ENCODE data around the gene SH2D3A. TPM values are rescaled to one million over a fixed set of nuclear protein-coding genes. Genes with fewer than 3 reads are reported as not detected.
A peak's percentile ranks its signal among the peaks of the same experiment; 100 is the strongest.
"Not testable (repeated sequence)": the region's sequence is repeated elsewhere in the genome, so short reads cannot be mapped to it uniquely, and the experiment has no call there.

Gene SH2D3A
- total RNA-seq, 1 experiment from 2014 or later, result 0.34 TPM

DNA sequence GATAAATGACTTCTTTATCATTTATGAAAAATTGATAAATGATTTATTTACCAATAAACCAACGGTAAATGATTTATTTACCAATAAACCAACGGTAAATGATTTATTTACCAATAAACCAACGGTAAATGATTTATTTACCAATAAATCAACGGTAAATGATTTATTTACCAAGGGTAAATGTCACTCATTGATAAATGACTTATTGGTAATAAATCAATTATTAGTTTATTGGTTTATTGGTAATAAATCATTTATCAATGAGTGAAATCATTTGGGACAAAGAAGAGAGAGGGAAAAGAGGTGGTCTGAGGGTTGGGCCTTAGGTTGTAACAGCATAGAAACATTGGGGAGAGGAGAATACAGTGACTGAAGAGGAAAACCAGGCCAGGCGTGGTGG lies 26.7 kb upstream of the SH2D3A start:
- in situ Hi-C loops (cut with HindIII; ENCODE audit: low pct_unique_long_range_greater_than_20kb, low sequenced_read_pairs), result no loop called here
- no peak for DNase-seq (ENCODE audit: low read depth, low spot score)

DNA sequence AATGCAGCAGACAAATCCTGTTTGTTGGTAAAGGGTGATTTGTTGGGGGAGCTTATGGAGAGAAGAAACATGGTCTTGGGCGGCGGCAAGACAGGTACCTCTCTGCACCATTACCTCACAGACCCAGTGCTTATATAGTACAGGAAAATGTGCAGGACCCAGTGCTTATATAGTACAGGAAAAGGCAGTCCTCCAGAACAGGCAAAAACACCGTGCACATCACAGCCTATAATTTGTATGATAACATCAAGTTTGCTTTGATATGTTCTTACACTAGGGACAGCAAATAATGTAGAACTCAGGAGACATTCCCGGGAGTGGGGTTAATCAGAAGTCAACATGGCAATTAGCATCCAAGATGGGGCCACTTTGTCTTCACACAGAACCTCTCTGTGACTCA lies 26.2 kb upstream of the SH2D3A start:
- no peak for DNase-seq (ENCODE audit: low read depth, low spot score)
- in situ Hi-C loops (cut with HindIII; ENCODE audit: low pct_unique_long_range_greater_than_20kb, low sequenced_read_pairs), result no loop called here

DNA sequence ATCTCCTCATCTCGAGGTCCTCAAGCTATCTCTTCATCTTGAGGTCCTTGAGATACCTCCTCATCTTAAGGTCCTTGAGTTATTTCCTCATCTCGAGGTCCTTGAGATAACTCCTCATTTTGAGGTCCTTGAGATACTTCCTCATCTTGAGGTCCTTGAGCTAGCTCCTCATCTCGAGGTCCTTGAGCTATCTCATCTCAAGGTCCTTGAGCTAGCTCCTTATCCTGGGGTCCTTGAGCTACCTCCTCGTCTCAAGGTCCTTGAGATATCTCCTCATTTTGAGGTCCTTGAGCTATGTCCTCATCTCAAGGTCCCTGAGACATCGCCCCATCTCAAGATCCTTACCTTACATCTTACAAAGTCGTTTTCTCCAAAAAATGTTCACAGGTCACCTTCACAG lies 24.0 kb upstream of the SH2D3A start:
- DNase-seq (ENCODE audit: low read depth, low spot score), result no peak
- in situ Hi-C loops (cut with HindIII; ENCODE audit: low pct_unique_long_range_greater_than_20kb, low sequenced_read_pairs), result no loop called here

DNA sequence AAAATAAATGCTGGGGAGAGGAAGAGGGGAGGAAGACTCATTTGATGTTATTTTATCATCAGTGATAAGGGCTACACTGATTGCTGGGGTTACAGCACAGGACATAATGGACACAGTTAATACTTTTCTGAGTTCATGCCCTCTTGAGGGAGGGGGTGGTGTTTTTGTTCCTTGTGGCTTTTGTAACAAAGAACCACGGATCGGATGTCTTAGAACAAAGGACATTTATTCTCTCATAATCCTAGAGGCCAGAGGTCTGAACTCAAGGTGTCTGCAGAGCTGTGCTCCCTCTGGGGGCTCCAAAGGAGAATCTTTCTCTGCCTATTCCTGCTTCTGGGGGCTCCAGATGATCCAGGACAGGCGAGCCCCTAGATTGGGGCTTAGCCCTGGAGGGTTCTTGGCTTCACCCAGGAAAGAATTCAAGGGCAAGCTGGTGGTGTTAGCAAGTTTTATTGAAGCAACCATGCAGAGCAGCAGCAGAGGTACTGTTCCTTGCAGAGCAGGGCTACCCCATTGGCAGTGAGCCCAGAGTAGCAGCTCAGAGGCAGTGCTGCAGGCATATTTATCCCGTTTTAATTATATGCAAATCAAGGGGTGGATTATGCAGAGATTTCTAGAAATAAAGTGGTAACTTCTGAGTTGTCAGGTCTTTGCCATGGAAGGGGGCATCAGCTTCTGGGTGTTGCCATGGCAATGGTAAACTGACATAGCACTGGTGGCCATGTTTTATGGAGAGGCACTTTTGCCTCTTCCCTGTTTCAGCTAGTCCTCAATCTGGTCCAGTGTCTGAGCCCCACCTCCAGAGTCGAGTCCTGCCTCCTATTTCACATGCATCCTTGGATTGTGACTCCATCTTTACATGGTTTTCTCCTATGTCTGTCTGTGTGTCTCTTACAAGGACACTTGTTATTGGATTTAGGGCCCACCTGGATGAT lies 23.2 kb upstream of the SH2D3A start:
- no peak for DNase-seq (ENCODE audit: low read depth, low spot score)
- in situ Hi-C loops (cut with HindIII; ENCODE audit: low pct_unique_long_range_greater_than_20kb, low sequenced_read_pairs), result no loop called here

DNA sequence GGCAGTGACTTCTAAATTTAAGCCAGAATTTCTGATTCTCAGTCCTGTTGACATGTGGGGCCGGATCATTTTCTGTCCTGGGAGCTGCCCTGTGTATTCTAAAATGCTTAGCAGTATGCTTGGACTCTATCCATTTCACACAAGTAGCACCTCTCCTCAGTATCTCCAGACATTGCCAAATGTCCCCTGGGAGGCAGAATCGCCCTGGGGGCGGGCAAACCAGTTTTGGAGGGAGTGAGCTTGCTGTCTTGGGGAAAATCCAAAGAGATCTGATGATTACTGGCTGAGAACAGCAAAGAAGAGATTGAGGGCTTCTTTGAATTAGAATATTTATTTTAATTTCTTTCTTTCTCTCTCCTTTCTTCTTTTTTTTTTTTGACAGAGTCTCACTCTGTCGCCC lies 21.7 kb upstream of the SH2D3A start:
- in situ Hi-C loops (cut with HindIII; ENCODE audit: low pct_unique_long_range_greater_than_20kb, low sequenced_read_pairs), result no loop called here

DNA sequence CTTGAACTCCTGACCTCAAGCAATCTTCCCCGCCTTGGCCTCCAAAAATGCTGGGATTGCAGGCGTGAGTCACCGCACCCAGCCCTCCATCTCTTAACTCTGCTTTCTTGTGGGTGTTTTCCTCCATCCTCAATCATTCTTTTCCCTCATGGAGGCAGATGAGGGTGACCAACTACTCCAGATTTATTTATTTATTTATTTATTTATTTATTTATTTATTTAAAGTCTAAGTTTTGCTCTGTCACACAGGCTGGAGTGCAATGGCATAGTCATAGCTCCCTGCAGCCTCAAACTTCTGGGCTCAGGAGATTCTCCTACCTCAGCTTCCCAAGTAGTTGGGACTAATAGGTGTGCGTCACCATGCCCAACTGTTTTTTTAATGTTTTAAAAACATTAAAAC lies 20.2 kb upstream of the SH2D3A start:
- in situ Hi-C loops (cut with HindIII; ENCODE audit: low pct_unique_long_range_greater_than_20kb, low sequenced_read_pairs), result no loop called here
- DNase-seq (ENCODE audit: low read depth, low spot score), result no peak

More for the DNA sequence above, 21.7 kb upstream of the SH2D3A start:
- no peak for DNase-seq (ENCODE audit: low read depth, low spot score)

DNA sequence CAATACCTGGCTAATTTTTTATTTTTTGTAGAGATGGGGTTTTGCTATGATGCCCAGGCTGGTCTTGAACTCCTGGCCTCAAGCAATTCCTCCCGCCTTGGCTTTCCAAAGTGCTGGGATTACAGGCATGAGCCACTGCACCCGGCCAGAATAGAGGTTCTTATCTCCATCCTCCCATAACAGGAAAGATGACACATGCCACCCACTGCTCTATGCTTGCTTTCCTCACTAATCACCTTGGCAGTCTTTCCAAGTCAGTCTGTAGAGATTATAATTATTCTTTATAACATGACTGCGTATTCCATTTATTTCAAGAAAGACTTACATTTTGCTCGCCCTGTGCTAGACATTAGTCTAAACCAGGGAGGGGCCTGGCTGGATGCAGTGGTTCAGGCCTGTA lies 12.0 kb upstream of the SH2D3A start:
- in situ Hi-C loops (cut with HindIII; ENCODE audit: low pct_unique_long_range_greater_than_20kb, low sequenced_read_pairs), result no loop called here
- DNase-seq (ENCODE audit: low read depth, low spot score), result no peak

DNA sequence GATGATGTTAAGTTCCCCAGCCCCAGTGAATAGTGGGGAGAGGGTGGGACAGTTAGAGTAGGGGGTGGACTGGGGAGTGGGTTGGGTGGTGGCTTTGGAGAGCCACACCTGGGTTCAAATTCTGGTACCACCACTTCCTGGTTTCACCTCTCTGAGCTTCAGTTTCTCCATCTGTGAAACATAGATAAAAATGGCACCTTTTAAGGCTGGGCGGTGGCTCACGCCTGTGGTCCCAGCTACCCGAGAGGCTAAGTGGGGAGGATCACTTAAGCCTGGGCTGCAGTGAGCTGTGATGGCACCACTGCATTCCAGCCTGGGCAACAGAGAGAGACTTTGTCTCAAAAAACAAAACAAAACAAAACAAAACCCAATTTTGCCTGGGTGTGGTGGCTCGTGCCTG lies 11.2 kb upstream of the SH2D3A start:
- in situ Hi-C loops (cut with HindIII; ENCODE audit: low pct_unique_long_range_greater_than_20kb, low sequenced_read_pairs), result no loop called here
- DNase-seq (ENCODE audit: low read depth, low spot score), result no peak

DNA sequence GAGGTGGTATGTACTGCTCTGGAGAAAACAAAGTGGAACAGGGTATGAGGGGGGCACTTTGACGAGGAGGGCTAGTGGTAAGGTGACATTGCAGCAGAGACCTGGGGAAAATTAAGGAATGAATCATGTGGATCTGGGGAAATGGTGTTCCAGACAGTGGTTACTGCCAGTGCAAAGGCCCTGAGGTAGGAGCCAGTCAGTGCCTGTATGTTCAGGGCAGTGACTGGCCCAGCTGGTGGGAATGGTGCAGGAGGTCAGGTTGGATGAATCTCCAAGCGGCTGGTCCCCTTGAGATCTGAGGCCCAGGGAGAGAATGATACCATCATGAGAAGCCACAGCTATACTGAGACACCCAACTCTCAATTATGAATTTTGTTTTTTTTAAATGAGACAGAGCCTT lies 10.2 kb upstream of the SH2D3A start:
- no peak for DNase-seq (ENCODE audit: low read depth, low spot score)
- in situ Hi-C loops (cut with HindIII; ENCODE audit: low pct_unique_long_range_greater_than_20kb, low sequenced_read_pairs), result no loop called here

DNA sequence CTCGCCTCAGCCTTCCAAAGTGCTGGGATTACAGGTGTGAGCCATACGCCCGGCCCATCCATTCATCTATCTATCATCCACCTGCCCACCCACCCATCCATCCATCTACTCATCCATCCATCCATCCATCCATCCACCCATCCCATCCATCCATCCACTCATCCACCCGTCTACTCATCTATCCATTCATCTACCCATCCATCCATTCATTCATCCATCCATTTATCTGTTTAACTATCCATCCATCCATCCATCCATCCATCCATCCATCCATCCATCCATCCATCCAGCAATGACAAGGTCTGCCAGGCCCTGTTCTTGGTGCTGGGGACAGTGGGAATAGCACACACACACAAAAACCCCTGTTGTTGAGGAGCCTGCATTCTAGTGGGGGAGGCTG lies 9.8 kb upstream of the SH2D3A start:
- in situ Hi-C loops (cut with HindIII; ENCODE audit: low pct_unique_long_range_greater_than_20kb, low sequenced_read_pairs), result no loop called here
- DNase-seq (ENCODE audit: low read depth, low spot score), result no peak

DNA sequence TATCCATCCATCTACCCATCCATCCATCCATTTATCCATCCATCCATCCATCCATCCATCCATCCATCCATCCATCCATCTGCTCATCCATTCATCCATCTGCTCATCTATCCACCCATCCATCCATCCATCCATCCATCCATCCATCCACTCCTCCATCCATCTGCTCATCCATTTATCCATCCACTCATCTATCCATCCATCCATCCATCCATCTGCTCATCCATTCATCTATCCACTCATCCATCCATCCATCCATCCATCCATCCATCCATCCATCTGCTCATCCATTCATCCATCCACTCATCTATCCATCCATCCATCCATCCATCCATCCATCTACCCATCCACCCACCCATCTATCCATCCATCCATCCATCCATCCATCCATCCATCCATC lies 8.8 kb upstream of the SH2D3A start:
- DNase-seq (ENCODE audit: low read depth, low spot score); in situ Hi-C loops (cut with HindIII; ENCODE audit: low pct_unique_long_range_greater_than_20kb, low sequenced_read_pairs): not testable (repeated sequence)

DNA sequence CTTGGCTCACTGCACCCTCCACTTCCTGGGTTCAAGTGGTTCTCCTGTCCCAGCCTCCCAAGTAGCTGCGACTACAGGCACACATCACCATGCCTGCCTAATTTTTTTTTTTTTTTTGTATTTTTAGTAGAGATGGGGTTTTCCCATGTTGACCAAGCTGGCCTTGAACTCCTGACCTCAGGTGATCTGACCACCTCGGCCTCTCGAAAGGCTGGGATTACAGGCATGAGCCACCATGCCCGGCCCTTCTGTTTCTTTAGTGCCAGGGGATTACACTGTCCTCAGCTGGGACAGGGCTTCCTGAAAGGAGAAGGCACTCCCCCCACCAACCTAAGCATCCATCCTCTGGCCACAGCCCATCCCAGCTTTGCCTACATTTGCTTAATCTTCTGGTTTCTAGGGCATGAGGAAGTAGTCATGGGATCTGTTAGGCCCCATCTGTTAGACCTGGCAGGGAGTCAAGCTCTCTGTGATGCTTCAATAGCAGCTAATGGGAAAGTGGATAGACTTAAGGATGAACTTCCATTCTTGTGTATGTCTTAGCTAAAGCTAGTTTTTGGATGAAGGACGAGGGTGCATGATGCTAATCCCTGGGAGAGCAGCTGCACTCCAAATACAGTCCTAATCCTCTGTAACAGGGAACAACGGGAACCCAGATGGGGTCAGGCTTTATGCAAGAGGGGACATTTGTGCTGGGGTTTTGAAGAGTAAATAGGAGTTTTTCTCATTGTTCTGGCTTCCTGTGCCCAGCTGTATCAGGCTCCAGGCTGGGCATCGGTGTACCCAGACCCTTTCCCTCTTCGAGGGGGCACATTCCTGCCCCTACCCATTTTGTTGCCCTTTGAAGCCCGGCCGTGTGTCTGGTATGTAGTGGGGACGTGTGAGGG lies 7.8 kb upstream of the SH2D3A start:
- no peak for DNase-seq (ENCODE audit: low read depth, low spot score)
- in situ Hi-C loops (cut with HindIII; ENCODE audit: low pct_unique_long_range_greater_than_20kb, low sequenced_read_pairs), result no loop called here

DNA sequence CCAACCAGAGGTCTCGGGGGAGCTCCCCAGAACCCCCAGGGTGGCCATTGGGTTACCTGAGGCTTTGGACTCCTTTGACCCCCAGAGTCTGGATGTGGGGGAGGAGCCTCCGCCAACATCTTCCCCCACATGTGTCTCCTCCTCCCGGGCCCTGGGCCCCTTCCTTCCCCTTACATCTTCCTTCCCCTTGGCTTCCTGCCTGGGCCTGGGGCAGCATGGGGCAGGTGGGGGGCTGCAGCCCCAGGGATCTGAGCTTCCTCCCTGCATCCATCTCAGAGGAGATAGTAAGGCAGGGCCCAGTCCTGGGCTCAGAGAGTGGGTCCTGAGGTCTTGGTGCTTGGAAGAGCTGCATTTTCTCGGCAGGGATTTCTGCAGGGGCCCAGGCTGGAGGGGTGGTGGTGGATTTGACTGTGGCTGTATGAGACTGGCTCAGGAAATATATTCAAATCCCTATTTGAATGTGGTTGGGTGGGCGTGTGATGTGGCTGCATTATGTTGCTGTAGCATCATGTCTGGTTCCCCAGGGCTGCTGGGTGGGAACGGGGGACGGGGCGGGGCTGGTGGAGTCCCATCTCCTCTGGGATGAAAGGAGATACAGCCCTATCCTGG lies 6.2 kb upstream of the SH2D3A start:
- in situ Hi-C loops (cut with HindIII; ENCODE audit: low pct_unique_long_range_greater_than_20kb, low sequenced_read_pairs), result no loop called here
- no peak for DNase-seq (ENCODE audit: low read depth, low spot score)

DNA sequence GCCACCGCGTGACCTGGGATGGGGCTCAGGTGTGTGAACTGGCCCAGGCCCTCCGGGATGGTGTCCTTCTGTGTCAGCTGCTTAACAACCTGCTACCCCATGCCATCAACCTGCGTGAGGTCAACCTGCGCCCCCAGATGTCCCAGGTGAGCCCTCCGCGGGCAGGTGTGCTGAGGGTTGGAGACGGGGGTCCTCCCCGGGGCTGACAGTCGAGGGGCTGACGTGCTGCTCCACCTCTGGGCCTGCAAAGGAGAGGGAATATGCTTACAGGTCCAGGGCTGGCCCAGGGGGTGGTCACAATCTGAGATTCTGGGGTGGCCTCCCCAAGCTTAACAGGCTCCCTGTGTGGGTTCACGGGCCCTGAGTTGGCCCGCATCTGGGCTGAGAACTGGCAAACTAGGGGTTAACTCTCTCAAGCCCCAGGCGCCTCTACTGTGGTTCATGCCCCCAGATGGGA lies 5.7 kb upstream of the SH2D3A start:
- in situ Hi-C loops (cut with HindIII; ENCODE audit: low pct_unique_long_range_greater_than_20kb, low sequenced_read_pairs), result no loop called here
- no peak for DNase-seq (ENCODE audit: low read depth, low spot score)

DNA sequence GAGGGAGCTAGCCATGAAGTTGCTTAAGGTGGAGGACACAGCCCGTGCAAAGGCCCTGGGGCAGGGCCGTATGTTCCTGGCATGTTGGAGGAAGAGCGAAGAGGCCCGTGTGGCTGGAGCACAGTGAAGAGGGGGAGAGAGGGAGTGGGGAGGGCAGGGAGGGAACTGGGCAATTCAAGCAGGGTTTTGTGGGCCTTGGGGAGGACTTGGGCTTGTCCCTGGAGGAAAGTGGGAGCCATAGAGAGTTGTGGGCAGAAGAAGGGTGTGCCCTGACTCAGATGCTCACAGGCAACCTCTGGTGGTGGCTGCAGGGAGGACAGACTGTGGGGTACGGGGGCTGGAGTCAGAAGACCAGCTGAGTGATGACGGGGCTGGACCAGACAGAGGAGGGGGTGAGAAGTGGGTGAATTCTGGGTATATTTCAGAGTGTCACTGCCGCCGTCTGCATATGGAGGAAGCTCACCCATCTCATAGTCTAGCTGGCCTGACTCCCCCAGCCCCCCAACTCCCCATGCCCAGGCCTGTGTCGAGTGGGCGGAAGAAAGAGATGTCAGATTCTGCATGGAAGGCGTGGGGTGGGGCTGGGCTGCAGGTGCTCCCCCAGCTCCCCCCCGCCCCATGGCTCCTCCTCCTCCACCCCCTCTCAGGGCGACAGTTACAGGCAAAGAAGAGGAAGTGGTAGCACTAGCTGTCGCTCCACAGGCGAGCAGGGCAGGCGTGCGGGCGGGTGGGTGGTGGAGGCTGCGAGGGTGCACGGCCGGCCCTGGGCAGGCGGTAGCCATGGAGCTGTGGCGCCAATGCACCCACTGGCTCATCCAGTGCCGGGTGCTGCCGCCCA lies 5.0 kb upstream of the SH2D3A start, which contains the start of gene VAV1:
Gene VAV1 (plus strand): TSS at position 681 of the 838 bp plus-strand sequence. CDS start 100 bp downstream, at position 781.
- DNase-seq (ENCODE audit: low read depth, low spot score), result no peak
- in situ Hi-C loops (cut with HindIII; ENCODE audit: low pct_unique_long_range_greater_than_20kb, low sequenced_read_pairs), result no loop called here

DNA sequence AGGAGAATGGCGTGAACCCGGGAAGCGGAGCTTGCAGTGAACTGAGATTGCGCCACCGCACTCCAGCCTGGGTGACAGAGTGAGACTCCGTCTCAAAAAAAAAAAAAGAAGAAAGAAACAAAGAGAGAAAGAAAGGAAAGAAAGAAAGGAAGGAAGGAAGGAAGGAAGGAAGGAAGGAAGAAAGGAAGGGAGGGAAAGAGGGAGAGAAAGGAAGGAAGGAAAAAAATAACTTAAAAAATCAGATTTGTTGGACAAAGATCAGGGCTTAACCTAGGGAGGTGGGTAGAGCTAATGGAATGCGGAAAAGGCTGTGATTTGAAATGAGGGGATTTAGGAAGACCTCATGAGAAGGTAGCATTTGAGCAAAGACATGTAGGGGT lies 4.4 kb upstream of the SH2D3A start:
- in situ Hi-C loops (cut with HindIII; ENCODE audit: low pct_unique_long_range_greater_than_20kb, low sequenced_read_pairs); DNase-seq (ENCODE audit: low read depth, low spot score): not testable (repeated sequence)

DNA sequence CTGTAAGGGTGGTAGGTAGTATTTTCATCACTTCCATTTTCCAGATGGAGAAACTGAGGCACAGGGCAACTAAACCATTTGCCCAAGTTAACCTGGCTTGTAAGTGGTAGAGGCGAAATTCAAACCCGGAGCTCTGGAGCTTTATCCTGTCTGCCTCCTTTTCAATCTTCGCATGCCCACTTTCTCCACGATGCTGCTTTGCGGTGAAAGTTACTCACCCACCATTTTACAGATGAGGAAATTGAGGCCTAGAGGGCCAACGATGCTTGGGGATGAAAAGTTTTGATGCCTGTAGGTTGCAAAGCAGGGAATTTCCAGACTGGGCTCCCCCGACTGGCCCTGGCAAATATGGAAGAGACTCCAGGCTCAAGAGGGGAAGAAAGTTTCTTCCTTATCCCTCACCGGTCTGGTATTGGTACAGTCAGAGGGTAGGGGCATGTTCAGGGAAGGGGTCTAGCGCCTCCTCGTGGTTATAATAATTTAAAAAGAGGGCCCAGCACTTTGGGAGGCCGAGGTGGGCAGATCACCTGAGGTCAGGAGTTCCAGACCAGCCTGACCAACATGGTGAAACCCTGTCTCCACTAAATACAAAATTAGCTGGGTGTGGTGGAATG lies 1.9 kb upstream of the SH2D3A start:
- DNase-seq (ENCODE audit: low read depth, low spot score), result peak; percentile 52
- in situ Hi-C loops (cut with HindIII; ENCODE audit: low pct_unique_long_range_greater_than_20kb, low sequenced_read_pairs), result no loop called here

Data from SK-MEL-5 (cell line).